Kidney tubule cell (primary cell): ENCODE data around the gene PMPCA.

ENCODE experiments used
- DNase-seq: peaks from one replicate; pipeline ENCODE4 v3.0.0-alpha.2; 2018; ENCODE audit warnings: low spot score

The PMPCA gene

GRCh38 chr9:136456258-136456657, 45.8 kb downstream of the PMPCA start:
- DNase-seq: no peak

- DNase-seq: no peak
These were observed 46.9 kb downstream of the PMPCA start for GRCh38 chr9:136457326-136457725.

- DNase-seq: no peak
These were observed 49.0 kb downstream of the PMPCA start for GRCh38 chr9:136459425-136459824.

DNA sequence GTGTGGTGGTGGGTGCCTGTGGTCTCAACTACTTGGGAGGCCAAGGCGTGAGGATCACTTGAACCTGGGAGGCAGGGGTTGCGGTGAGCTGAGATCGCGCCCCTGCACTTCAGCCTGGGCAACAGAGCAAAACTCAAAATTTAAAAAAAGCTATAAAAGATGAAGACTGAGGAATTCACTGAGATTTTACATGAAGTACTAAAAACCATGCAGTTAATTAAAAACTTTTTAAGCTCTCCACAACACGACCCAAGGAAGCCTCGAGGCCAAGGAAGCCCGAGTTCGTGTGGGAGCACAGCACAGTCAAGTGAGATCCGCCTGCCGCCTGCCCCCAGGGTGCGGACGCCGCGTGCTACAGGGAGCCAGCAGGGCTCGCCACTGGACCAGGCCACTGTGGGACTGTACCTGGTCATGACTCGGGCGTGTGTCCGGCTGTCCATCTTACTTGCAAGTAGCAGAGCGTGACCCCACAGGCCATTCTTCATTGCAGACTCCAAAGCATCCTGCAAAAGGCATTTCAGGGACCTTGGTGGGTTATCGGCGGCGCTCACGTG, 50.4 kb downstream of the PMPCA start:
- DNase-seq: no peak

DNA sequence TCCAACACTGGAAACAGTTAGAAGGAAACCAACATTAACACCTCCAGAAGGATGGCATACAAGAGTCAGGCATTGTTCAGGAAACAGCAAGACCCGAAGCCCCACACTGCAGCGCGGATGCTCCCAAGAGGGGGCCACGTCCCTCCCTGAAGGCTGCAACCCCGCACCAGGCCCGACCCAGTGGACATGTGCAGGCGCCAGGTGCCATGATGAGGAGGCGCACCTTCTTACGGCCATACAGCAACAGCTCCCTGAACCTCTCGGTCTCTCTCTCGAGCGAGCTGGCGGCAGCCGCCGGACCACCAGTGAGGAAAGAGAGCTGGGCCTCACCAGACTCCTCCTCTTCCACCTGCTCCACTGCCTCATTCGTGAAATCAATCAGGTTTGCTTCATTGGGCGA, 52.2 kb downstream of the PMPCA start:
- DNase-seq: no peak

GRCh38 chr9:136463578-136463977, 53.1 kb downstream of the PMPCA start:
- no peak for DNase-seq

DNA sequence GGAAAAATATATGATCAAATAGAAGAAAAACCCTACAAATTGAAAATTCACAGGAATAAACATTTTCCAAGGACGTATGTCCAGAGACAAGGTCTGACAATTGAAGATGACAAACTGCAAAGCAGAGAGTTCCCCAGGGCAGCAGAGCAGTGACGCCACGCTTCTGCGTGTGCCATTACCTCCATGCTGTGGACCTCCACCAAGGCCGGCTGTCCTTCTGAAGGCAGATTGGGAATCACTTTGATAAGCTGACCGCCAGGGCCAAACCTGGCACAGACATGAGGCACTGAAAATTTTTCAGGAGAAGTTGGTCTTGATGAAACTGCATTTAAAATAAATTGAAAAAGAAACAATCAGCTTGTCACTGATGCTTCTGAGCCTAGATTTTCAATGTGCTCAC, 53.8 kb downstream of the PMPCA start:
- DNase-seq: no peak

- no peak for DNase-seq
These were observed 55.2 kb downstream of the PMPCA start for GRCh38 chr9:136465500-136466154.

GRCh38 chr9:136466155-136466541, 55.7 kb downstream of the PMPCA start:
- DNase-seq: no peak

DNA sequence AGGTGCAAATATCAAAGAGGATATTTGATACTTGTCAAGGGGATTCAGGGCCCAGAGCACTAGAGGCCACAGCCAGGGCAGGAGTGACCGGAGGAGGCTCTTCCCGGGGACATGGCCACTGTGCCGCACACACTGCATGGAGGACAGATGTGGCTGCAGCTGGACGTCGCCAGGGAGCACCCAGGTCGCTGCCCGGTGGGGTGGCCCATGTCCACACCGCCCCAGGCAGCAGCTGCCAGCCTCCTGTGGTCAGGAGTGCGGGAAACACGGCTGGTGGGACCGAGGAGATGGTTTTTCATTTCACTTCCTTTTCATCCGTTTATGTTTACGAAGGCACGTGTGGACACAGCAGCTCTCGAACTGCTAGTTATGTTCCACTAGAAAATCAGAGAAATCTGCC, 57.3 kb downstream of the PMPCA start:
- DNase-seq: no peak

- DNase-seq: no peak
These were observed 59.9 kb downstream of the PMPCA start for GRCh38 chr9:136470356-136470755.

- no peak for DNase-seq
These were observed 60.5 kb downstream of the PMPCA start for GRCh38 chr9:136470792-136471469.

DNA sequence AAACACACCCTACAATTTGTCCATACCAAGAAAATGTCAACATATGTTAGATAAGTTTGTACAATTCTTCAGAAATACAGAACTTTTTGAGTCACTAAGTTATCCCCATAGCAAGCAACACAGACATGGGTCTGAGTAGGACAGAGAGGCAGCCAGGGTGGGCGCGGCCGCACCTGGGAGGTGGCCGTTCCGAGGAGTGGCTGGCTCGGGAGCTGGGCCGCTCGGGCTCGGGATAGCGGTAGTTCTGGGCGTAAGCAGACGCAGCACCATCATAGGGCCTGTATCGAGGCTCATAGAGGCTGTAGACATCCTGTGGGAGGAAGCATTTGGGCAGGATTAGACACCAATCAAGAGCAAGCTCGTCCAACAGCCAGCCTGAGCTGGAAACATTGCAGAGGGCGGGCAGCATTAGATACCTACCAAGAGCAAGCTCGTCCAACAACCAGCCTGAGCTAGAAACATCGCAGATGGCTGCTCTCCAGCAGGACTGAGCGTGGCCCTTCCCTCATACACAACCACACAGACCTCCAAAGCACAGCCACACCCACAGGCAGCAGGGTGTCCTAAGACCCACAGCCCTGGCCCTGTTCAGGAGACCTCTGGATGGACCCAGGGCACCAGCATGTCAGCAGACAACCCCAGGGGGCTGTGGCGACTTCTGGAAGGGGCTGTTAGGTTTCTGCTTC, 61.5 kb downstream of the PMPCA start:
- DNase-seq: no peak

DNA sequence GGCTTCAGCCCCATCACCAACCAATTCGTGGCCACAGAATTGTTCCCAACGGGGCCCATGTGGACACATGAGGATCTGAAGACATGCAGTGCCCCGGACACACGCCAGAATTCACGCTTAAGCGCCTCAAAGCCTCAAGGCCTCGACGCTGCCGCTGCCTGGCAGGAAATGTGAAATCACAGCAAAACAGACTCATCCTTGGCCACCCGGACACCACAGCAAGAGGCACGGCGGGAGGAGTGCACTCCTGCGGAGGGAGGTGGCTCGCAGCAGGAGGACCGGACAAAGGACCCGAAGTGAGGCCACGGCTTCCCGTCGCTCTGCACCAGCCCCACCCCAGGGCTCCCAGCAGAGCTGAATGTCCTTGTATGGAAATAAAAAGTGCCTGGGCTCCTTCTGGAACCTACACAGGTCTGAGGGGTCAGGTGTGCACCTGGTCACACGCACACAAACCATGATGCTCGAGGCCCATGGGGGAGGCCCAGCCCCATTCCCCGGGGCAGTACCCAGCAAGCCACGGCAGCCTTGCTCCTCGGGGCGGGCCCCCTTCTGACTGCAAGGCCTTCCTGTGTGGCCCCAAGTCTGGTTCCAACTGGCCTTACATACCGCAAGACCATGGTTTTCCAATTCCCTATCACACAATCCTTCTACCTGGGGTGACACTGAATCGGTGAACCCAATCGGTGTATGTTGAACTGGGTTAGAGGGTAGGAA, 62.3 kb downstream of the PMPCA start:
- no peak for DNase-seq

- DNase-seq: no peak
These were observed 62.9 kb downstream of the PMPCA start for GRCh38 chr9:136473354-136473721.
